Stimulated activated CD8-positive, alpha-beta memory T cell treated with anti-CD3 and anti-CD28 coated beads, Interleukin-15, amount 100 ng/mL, for 4 hours (primary cell): ENCODE data around the gene TRIM22.

ENCODE experiments used
- DNase-seq, 2 donors: peaks; one replicate each; pipeline ENCODE4 v3.0.0-alpha.2; 2020; ENCODE audit warnings: low read depth in 2 of 2

Gene TRIM22

DNA sequence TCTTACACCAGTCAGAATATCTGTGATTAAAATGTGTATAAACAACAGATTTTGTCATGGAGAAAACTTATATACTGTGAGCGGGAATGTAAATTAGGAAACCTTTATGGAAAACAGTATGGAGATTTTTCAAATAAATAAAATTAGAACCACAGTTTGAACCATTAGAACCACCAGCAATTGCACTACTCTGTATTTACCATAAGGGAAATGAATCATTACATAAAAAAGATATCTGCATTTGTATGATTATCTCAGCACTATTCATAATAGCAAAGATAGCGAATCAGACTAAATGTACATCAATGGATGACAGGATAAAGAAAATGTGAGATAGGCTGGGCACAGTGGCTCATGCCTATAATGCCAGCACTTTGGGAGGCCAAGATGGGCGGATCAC is 57.0 kb downstream of the TRIM22 start:
- no peak for DNase-seq

DNA sequence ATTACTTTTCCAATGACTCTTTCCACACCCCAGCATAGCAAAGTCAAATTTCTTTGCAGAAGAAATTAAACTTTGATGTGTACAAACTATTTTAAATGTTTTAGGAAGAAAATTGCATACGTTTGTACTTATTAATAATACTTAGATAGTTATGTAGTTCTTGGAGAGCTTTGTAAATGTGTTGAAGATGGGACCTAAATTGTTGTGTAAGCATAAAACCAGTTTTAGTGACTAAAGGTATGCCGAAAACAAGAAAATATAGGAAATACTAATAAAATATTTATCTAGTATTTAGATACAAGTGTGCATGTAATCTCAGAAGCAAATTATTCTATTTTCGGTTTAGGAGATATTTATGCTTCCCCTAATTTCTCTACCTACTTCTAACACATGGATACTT is 60.2 kb downstream of the TRIM22 start:
- no peak for DNase-seq

DNA sequence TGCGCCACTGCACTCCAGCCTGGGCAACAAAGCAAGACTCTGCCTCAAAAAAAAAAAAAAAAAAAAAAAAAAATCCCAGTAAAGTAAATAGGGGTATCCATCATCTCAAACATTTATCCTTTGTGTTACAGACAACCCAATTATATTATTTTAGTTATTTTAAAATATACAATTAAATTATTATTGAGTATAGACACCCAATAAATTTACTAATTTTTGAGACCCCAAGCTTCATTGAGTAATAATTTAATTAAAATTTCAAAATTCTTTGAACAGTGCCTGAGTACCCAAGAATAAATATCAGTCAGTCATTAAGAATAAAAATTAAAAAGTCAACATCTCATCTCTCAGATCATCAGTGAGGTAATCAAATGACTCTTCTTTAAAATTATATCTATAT is 64.4 kb downstream of the TRIM22 start, which contains the start of gene OR52N4:
Gene OR52N4, plus strand, starts transcription at position 301 of the 400 bp plus-strand sequence. CDS start 498 bp downstream, outside the sequence.
- no peak for DNase-seq
